CD4-positive, alpha-beta T cell (primary cell): ENCODE results near the gene WWC2. TPM values are rescaled to one million over a fixed set of nuclear protein-coding genes. Genes with fewer than 3 reads are reported as not detected.

Experiments
- ATAC-seq: fragments of 200-7000 bp; cut with Tn5 transposase; one replicate; pipeline ENCODE4 v1.10.0; 2022; ENCODE audit warnings: mild to moderate bottlenecking; ENCODE audit not compliant: poor library complexity
- CTCF ChIA-PET: fragments of 350-600 bp; sonication (Branson Sonifier 250); formaldehyde crosslinking; loops from one replicate; lab custom pipeline; 2021; ENCODE audit warnings: antibody characterized with exemption, inconsistent platforms; lab: Charles Lee
- POLR2A ChIA-PET: fragments of 350-600 bp; sonication (Branson Sonifier 250); formaldehyde crosslinking; loops from one replicate; lab custom pipeline; 2021; ENCODE audit warnings: antibody characterized with exemption, inconsistent platforms; lab: Charles Lee
- DNase-seq, 14 experiments: peaks; one replicate each; pipeline ENCODE4 v3.0.0-alpha.2; 2013 to 2020; ENCODE audit warnings: mixed read lengths in 2 of 14
- H3K27ac ChIP-seq, 2 donors: one replicate each; pipeline versions ENCODE4 v1.5.1 to v1.7.0; 2013; ENCODE audit warnings: low read length in 2 of 2, low read depth in 1 of 2, mild to moderate bottlenecking in 1 of 2
- H3K27me3 ChIP-seq, 2 experiments: 1 replicate in 1 of 2; 2 replicates in 1 of 2; pipeline versions ENCODE4 v1.6.1 to v1.7.0; 2013; ENCODE audit warnings: low read length in 2 of 2, control low read depth in 1 of 2, mild to moderate bottlenecking in 1 of 2, moderate library complexity in 1 of 2; ENCODE audit not compliant: insufficient read depth in 2 of 2, control insufficient read depth in 1 of 2
- H3K36me3 ChIP-seq: one replicate; pipeline ENCODE4 v1.6.1; 2013; ENCODE audit warnings: low read length, control low read depth; ENCODE audit not compliant: insufficient read depth
- H3K4me1 ChIP-seq: one replicate; pipeline ENCODE4 v1.6.1; 2013; ENCODE audit warnings: low read length, control low read depth; ENCODE audit not compliant: insufficient read depth
- H3K4me3 ChIP-seq: one replicate; pipeline ENCODE4 v1.5.1; 2013; ENCODE audit warnings: mild to moderate bottlenecking, low read length, moderate library complexity
- H3K9me3 ChIP-seq, 2 experiments: 1 replicate in 1 of 2; 2 replicates in 1 of 2; pipeline versions ENCODE4 v1.6.1 to v1.7.0; 2013; ENCODE audit warnings: low read length in 2 of 2, mild to moderate bottlenecking in 2 of 2, control low read depth in 1 of 2, moderate library complexity in 1 of 2; ENCODE audit not compliant: control insufficient read depth in 1 of 2, insufficient read depth in 1 of 2
- H3K27ac Mint-ChIP-seq: one replicate; pipeline ENCODE4 v1.8.0; 2020; ENCODE audit warnings: mixed read lengths
- H3K27me3 Mint-ChIP-seq: one replicate; pipeline ENCODE4 v1.8.0; 2021; ENCODE audit warnings: mixed read lengths
- H3K36me3 Mint-ChIP-seq: one replicate; pipeline ENCODE4 v1.8.0; 2021; ENCODE audit warnings: low read depth, mixed read lengths
- H3K4me1 Mint-ChIP-seq: one replicate; pipeline ENCODE4 v1.8.0; 2021; ENCODE audit warnings: low read depth, mixed read lengths
- H3K4me3 Mint-ChIP-seq: one replicate; pipeline ENCODE4 v1.8.0; 2020; ENCODE audit warnings: mild to moderate bottlenecking, mixed read lengths
- H3K9me3 Mint-ChIP-seq: one replicate; pipeline ENCODE4 v1.8.0; 2020; ENCODE audit warnings: mixed read lengths
- CTCF ChIP-seq: fragments of 200-600 bp; IDR thresholded peaks from one replicate; pipeline ENCODE4 v1.8.0; 2022; ENCODE audit warnings: antibody characterized with exemption, mild to moderate bottlenecking
- intact Hi-C, 2 experiments: fragments of 100-400 bp; cut with DNase I in 1 of 2; cut with micrococcal nuclease in 1 of 2; formaldehyde crosslinking; loops; one replicate each; pipeline versions ENCODE4 v1.15.1 to v1.9.0; 2023 to 2025; cut with DNase I, micrococcal nuclease
- total RNA-seq, 174 experiments: library from RNA in 2 of 174; stranded (reverse) in 2 of 174; gene quantifications; one replicate each; pipeline ENCODE4 v1.2.3 and lab custom pipeline; 2021 to 2026

The WWC2 gene
- total RNA-seq, 2 experiments from 2014 or later = 4.1 to 4.9 TPM

- H3K27me3 Mint-ChIP-seq = peaks cover 1% of the 10 kb centered on the region
- no peaks in the 10 kb centered on the region for H3K27me3 ChIP-seq
- no peak overlapping the region for H3K4me3 ChIP-seq
- H3K27ac ChIP-seq = no peak overlapping the region
- H3K36me3 ChIP-seq = no peaks in the 10 kb centered on the region
- no peak overlapping the region for H3K27ac Mint-ChIP-seq
- ChIA-PET CTCF (interaction anchor here (0.6 kb wide), 1 partner anchor 16 kb away, joined by 6 read pairs; no protein-coding TSS in a partner anchor), POLR2A (no interaction called here)
- no peak for DNase-seq
- H3K4me3 Mint-ChIP-seq = no peak overlapping the region
- no peak for ATAC-seq
- H3K9me3 Mint-ChIP-seq = no peaks in the 10 kb centered on the region
- intact Hi-C loops = no loop called here
- H3K4me1 Mint-ChIP-seq = peaks cover 11% of the 10 kb centered on the region
- H3K9me3 ChIP-seq = no peaks in the 10 kb centered on the region
- H3K36me3 Mint-ChIP-seq = no peaks in the 10 kb centered on the region
- H3K4me1 ChIP-seq = no peaks in the 10 kb centered on the region
- no peak for TF ChIP-seq CTCF
Observed at GRCh38 chr4:183318656-183319055, 219.6 kb downstream of the WWC2 start.

GRCh38 chr4:183320211-183321059 lies 221.4 kb downstream of the WWC2 start, which contains the start of gene CLDN22:
CLDN22 (minus strand) TSS chr4:183320276; CDS start chr4:183320218, 58 bp downstream.
- Histone ChIP-seq H3K27ac (no peak within 1 kb of the TSS), H3K36me3 (no peaks in the 10 kb centered on the region), H3K9me3 (no peaks in the 10 kb centered on the region), H3K4me3 (no peak within 1 kb of the TSS), H3K27me3 (no peaks in the 10 kb centered on the region), H3K4me1 (no peaks in the 10 kb centered on the region)
- H3K36me3 Mint-ChIP-seq = no peaks in the 10 kb centered on the region
- intact Hi-C loops = no loop called here
- peaks cover 11% of the 10 kb centered on the region for H3K4me1 Mint-ChIP-seq
- DNase-seq = no peak
- TF ChIP-seq CTCF = no peak
- H3K27ac Mint-ChIP-seq = peak within 1 kb of the TSS; percentile 6
- H3K27me3 Mint-ChIP-seq = peaks cover 6% of the 10 kb centered on the region
- H3K4me3 Mint-ChIP-seq = no peak within 1 kb of the TSS
- ChIA-PET CTCF (no interaction called here), POLR2A (interaction anchor here (0.8 kb wide), 1 partner anchor 124 kb away, joined by 3 read pairs; no protein-coding TSS in a partner anchor)
- no peak for ATAC-seq
- H3K9me3 Mint-ChIP-seq = no peaks in the 10 kb centered on the region

- Histone ChIP-seq H3K27me3 (no peaks in the 10 kb centered on the region), H3K4me3 (no peak overlapping the region), H3K36me3 (no peaks in the 10 kb centered on the region), H3K4me1 (no peaks in the 10 kb centered on the region), H3K27ac (no peak overlapping the region), H3K9me3 (no peaks in the 10 kb centered on the region)
- intact Hi-C loops = no loop called here
- H3K36me3 Mint-ChIP-seq = no peaks in the 10 kb centered on the region
- ATAC-seq (peak; percentile 34), DNase-seq (peak in 3 of 14 experiments; percentile 27 to 42 (median 36))
- ChIA-PET CTCF (no interaction called here), POLR2A (interaction anchor here (0.7 to 0.8 kb wide), 2 partner anchors 123 to 947 kb away, joined by 3 read pairs; no protein-coding TSS in a partner anchor)
- peaks cover 11% of the 10 kb centered on the region for H3K4me1 Mint-ChIP-seq
- peaks cover 6% of the 10 kb centered on the region for H3K27me3 Mint-ChIP-seq
- H3K9me3 Mint-ChIP-seq = no peaks in the 10 kb centered on the region
- TF ChIP-seq CTCF = no peak
- H3K27ac Mint-ChIP-seq = peak overlapping the region; percentile 6
- H3K4me3 Mint-ChIP-seq = no peak overlapping the region
Observed at GRCh38 chr4:183321079-183321478, 222.0 kb downstream of the WWC2 start.
